ENCODE data around the gene ANO1. TPM values are rescaled to one million over a fixed set of nuclear protein-coding genes. Genes with fewer than 3 reads are reported as not detected.
"Not testable (repeated sequence)": the region's sequence is repeated elsewhere in the genome, so short reads cannot be mapped to it uniquely, and the experiment has no call there.

The ANO1 gene
- total RNA-seq, 2 donors from 2014 or later: 7.3 to 23.1 TPM

- Histone ChIP-seq H3K4me3 (no peak overlapping the region), H3K9me3 (no peaks in the 10 kb centered on the region), H3K27ac (no peak overlapping the region), H3K27me3 (no peaks in the 10 kb centered on the region), H3K36me3 (replicated peaks in 1 of 2; ENCODE audit: insufficient read depth in 1 of 2, low read depth in 2 of 2) (no peaks in the 10 kb centered on the region), H3K4me1 (no peaks in the 10 kb centered on the region)
- DNase-seq (no peak), ATAC-seq (no peak)
- WGBS, 2 donors: 58 to 70% methylated on average over 10 to 15 of the region's 15 CpGs
- TF ChIP-seq POLR2A (IDR thresholded peaks at IDR 0.05) (no peak), CTCF (IDR thresholded peaks at IDR 0.05) (no peak)
- intact Hi-C loops (cut with DNase I): loop anchor here (5.0 kb wide), 1 partner anchor 281 kb away; no protein-coding TSS in a partner anchor
Measured at GRCh38 chr11:70192666-70193410, 114.7 kb downstream of the ANO1 start.

DNA sequence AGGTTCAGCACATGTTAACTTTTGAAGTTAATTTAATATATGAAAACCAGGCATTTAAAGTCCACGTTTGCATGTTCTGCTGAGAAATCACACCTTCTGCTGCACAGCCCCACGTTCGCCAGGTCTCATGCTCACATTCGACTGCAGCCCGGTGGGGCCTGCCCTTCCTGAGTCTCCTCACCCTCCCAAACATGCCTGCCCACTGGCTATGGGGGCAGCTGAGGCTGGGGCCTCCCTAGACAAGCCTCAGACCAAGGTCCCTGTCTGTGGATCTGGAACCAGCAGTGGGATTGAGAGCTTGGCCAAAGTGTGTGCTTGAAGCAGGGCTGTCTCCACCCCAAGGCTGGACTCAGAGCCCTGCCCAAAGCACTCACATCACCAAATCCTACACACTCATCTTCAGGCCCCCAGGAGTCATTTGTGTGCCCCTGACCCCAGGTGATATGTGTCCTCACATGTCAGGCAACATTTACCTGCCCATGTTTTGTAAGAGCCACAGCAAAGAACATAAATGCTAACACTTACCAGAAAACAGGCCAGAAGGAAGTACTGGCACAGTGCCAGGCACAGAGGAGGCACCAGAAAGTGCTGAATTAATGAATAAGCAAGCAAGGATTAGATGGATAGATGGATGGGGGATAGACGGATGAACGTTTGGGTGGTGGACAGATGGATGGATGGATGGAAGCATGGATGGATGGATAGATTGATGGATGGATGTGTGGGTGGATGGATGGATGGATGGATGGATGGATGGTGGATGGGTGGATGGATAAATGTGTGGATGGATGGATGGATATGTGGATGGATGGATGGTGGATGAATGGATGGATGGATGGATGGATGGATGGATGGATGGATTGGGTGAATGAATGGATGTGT lies 115.5 kb downstream of the ANO1 start:
- H3K36me3 ChIP-seq (replicated peaks in 1 of 2; ENCODE audit: insufficient read depth in 1 of 2, low read depth in 2 of 2): no peaks in the 10 kb centered on the region
- no peak overlapping the region for H3K27ac ChIP-seq
- TF ChIP-seq POLR2A (IDR thresholded peaks at IDR 0.05): no peak
- TF ChIP-seq CTCF (IDR thresholded peaks at IDR 0.05): no peak
- no peak for ATAC-seq
- intact Hi-C loops (cut with DNase I): loop anchor here (5.0 kb wide), 1 partner anchor 281 kb away; no protein-coding TSS in a partner anchor
- H3K27me3 ChIP-seq: no peaks in the 10 kb centered on the region
- no peaks in the 10 kb centered on the region for H3K4me1 ChIP-seq
- 38 to 63% methylated on average over 7 of the region's 7 CpGs for WGBS, 2 donors
- DNase-seq: no peak
- H3K4me3 ChIP-seq: no peak overlapping the region
- no peaks in the 10 kb centered on the region for H3K9me3 ChIP-seq

- Histone ChIP-seq H3K4me1 (no peaks in the 10 kb centered on the region), H3K9me3 (no peaks in the 10 kb centered on the region), H3K36me3 (replicated peaks in 1 of 2; ENCODE audit: insufficient read depth in 1 of 2, low read depth in 2 of 2) (no peaks in the 10 kb centered on the region), H3K27ac (no peak overlapping the region), H3K27me3 (no peaks in the 10 kb centered on the region), H3K4me3 (no peak overlapping the region)
- intact Hi-C loops (cut with DNase I): loop anchor here (5.0 kb wide), 1 partner anchor 283 kb away; no protein-coding TSS in a partner anchor
- TF ChIP-seq CTCF (IDR thresholded peaks at IDR 0.05) (no peak), POLR2A (IDR thresholded peaks at IDR 0.05) (no peak)
- DNase-seq (no peak), ATAC-seq (no peak)
- 41 to 50% methylated on average over 3 of the region's 3 CpGs for WGBS, 2 donors
Measured at GRCh38 chr11:70194792-70195791, 117.0 kb downstream of the ANO1 start.

GRCh38 chr11:70200212-70200844 lies 122.2 kb downstream of the ANO1 start:
- no peak for ATAC-seq
- H3K4me1 ChIP-seq: peaks cover 24% of the 10 kb centered on the region
- no peaks in the 10 kb centered on the region for H3K36me3 ChIP-seq (replicated peaks in 1 of 2; ENCODE audit: insufficient read depth in 1 of 2, low read depth in 2 of 2)
- no peak overlapping the region for H3K4me3 ChIP-seq
- 68 to 70% methylated on average over 10 of the region's 10 CpGs for WGBS, 2 donors
- no peak overlapping the region for H3K27ac ChIP-seq
- no peak for TF ChIP-seq CTCF (IDR thresholded peaks at IDR 0.05)
- no peak for TF ChIP-seq POLR2A (IDR thresholded peaks at IDR 0.05)
- no peaks in the 10 kb centered on the region for H3K9me3 ChIP-seq
- DNase-seq: no peak
- H3K27me3 ChIP-seq: no peaks in the 10 kb centered on the region
- intact Hi-C loops (cut with DNase I): no loop called here

- intact Hi-C loops (cut with DNase I); ATAC-seq; H3K4me3 ChIP-seq; DNase-seq; H3K36me3 ChIP-seq (replicated peaks in 1 of 2; ENCODE audit: insufficient read depth in 1 of 2, low read depth in 2 of 2); H3K27me3 ChIP-seq; H3K9me3 ChIP-seq; H3K27ac ChIP-seq: not testable (repeated sequence)
- peaks cover 26% of the 10 kb centered on the region for H3K4me1 ChIP-seq
- 80 to 88% methylated on average over 3 of the region's 3 CpGs for WGBS, 2 donors
Measured at GRCh38 chr11:70201047-70201446, 122.9 kb downstream of the ANO1 start.
